Measurements from ENCODE around the gene ANKRD34B. TPM values are rescaled to one million over a fixed set of nuclear protein-coding genes. Genes with fewer than 3 reads are reported as not detected.

The ANKRD34B gene
- not detected in 2 replicates for polyA plus RNA-seq

GRCh38 chr5:80569961-80570786, at the start of gene ANKRD34B:
Gene ANKRD34B, minus strand, starts transcription at chr5:80570280. Its CDS starts 10,261 bp downstream, at chr5:80560019.

Other genes starting within 250 kb of the ANKRD34B start
- 31.4 and 36.2 TPM in 2 replicates for gene ZFYVE16, start 162.2 kb downstream of the ANKRD34B start, polyA plus RNA-seq
- gene FAM151B, start 82.2 kb downstream of the ANKRD34B start, polyA plus RNA-seq: 1.7 and 3.2 TPM in 2 replicates
- 10.5 and 12.9 TPM in 2 replicates for gene MSH3, start 84.4 kb upstream of the ANKRD34B start, polyA plus RNA-seq
- 9.2 TPM in 2 replicates for gene DHFR, start 84.7 kb upstream of the ANKRD34B start, polyA plus RNA-seq

Data from Purkinje cell (primary cell).